GM19239 (cell line): ENCODE results near the gene MPP3.
"Not testable (repeated sequence)": the region's sequence is repeated elsewhere in the genome, so short reads cannot be mapped to it uniquely, and the experiment has no call there.

Experiments
- DNase-seq: peaks from one replicate; pipeline ENCODE4 v3.0.0; 2011; ENCODE audit warnings: low spot score; ENCODE audit not compliant: insufficient read length
- FAIRE-seq: peaks from 2 replicates; lab custom pipeline; 2011; peaks lifted over from hg19 to GRCh38; lab: Jason Lieb, UNC

The MPP3 gene, protein sequence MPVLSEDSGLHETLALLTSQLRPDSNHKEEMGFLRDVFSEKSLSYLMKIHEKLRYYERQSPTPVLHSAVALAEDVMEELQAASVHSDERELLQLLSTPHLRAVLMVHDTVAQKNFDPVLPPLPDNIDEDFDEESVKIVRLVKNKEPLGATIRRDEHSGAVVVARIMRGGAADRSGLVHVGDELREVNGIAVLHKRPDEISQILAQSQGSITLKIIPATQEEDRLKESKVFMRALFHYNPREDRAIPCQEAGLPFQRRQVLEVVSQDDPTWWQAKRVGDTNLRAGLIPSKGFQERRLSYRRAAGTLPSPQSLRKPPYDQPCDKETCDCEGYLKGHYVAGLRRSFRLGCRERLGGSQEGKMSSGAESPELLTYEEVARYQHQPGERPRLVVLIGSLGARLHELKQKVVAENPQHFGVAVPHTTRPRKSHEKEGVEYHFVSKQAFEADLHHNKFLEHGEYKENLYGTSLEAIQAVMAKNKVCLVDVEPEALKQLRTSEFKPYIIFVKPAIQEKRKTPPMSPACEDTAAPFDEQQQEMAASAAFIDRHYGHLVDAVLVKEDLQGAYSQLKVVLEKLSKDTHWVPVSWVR

DNA sequence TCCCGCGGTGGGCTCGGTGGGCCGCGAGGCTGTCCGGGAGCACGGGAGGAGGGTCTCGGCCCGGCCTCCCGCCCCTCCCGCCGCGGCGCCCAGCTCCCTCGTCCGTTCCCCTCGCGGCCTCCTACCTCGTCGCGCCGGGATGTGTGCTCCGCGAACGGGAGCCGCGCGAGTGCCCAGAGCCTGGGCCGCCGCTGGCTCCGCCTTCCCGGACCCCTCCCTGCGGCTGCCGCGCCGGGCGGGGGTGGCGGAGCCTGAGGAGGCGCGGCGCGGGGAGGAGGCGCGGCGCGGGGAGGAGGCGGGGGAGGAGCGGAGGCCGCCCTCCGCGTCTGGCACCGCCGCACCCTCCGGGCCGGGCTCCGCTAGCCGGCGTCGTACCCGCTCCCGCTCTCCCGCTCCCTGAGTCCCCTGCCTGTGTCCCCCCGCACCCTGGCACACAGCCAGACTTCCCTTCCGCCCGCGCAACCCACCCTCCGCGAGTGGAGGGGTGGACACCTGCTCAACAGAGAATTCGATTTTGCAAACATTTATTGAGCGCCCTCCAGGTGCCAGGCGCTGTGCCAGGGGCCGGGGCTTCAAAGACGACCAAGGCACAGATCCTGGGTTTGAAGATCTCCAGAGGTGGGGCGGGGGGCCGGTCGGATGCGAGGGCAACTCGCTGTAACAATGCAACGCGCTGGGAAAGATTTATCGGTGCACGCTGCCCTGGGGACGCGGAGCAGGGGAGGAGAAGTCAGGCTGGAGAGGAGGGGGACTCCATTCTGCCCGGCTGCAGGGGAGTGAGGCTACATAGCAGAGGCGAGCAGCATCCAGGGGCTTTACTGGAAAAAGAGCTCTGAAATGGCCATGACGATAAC, at the start of gene MPP3:
MPP3 (minus strand) TSS at position 171 of the 854 bp plus-strand sequence. CDS start 1,240 bp downstream, outside the sequence.
- no peak for DNase-seq
- no peak for FAIRE-seq

DNA sequence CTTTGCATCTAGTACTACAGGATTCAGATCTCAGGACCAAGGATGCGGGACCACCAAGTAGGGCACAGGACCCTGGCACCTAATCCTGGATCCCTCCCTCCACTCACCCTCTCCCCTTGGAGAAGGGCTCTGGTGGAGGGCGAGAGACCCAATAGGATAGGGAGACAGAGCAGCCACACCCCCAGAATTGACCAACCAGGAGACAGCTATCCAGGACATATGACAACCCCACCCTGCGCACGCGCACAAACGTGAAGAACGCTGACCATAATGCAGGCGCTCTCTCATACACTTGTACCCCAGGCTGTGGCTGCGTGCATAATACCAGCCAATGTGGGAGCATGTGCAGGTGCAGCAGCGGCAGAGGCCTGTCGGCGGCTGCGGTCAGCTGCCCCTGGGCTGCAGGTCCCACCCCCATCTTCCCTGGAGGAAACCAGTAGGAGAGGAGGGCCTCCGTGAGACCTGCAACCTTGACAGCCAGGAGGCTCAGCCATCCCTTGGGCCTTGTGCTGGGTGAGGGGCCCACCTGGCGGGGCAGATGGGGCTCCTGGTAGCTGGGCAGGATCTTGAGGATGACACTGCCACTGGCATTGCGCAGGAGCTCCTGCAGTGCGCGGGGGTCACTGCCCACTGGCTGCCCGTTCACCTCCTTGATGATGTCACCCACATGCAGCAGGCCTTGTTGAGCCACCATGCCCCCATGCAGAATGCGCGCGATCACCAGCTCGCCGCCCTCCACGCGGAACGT, 49.0 kb upstream of the MPP3 start:
- DNase-seq (no peak), FAIRE-seq (no peak)

DNA sequence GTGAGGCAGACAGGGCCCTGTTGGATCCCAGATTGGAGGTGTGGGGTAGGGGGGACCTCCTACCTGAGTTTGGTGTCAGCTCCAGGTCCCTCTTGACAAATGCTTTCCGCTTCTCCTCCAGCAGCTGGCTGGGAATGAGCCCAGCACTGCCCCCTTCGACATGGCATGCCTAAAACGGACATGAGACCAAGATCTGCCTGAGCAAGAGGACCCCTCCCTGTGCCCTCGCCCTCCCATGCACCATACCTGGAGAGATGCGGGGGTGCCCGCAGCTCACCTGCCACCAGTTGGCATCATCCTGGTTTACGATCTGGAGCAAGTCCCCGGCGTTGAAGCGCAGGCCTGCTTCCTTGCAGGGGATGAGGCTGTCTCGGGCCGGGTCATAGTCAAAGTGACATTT, 48.2 kb upstream of the MPP3 start:
- DNase-seq (no peak), FAIRE-seq (no peak)

DNA sequence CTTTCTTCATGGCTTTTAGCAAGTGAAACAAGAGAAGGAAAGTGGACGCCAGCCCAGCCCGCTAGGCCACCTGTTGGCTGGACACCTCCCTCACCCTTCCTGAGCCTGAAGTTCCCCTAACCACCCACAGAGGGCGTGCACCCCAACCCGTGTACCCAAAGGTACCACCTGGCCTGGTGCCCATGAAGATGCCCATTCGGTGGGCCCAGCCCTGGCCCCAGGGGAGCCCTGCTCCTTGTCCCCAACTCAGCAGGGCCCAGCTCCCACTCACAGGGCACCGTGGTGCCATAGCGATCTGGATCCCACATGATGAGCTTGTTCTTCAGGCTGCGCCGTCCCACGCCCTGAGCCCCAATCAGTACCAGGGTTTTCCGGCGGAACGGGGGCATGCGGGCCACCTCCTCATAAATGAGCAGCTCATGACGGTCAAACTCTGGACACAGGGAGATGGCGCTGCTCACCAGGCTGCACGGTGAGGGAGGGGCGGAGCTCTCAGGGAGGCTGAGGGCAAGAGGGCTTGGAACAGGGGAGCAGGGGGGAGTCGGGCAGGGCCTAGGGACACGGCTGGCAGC, 47.6 kb upstream of the MPP3 start:
- DNase-seq (peak; percentile 50), FAIRE-seq (no peak)

DNA sequence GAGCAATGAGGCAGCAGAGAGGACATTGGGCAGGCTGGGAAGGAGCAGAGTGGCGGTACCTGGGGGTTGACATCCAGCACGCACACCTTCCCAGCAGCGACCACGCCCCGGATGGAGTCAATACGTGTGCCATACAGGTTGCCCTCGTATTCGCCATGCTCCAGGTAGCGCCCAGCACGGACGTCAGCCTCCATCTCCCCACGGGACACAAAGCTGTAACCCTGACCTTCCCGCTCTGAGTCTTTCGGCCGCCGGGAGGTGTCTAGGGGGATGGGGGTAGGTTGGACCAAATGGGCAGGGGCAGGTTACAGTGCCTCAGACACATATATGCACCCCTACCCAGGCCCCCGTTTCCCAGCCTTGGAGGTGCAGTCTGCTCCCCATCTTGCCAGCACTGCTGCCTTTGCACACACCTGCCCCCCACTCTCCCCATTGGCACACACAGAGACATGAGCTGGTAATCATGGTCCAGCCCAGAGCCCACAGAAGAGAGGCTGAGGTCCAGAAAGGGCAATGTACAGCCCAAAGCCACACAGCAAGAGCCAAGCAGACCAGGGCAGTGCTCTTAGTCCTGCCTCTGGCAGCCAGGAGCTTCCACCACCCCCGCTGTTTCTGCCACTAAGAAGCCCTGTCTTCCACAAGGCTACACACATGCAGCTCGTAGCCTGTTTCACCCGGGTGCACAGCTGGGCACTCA, 46.9 kb upstream of the MPP3 start:
- no peak for DNase-seq
- no peak for FAIRE-seq

DNA sequence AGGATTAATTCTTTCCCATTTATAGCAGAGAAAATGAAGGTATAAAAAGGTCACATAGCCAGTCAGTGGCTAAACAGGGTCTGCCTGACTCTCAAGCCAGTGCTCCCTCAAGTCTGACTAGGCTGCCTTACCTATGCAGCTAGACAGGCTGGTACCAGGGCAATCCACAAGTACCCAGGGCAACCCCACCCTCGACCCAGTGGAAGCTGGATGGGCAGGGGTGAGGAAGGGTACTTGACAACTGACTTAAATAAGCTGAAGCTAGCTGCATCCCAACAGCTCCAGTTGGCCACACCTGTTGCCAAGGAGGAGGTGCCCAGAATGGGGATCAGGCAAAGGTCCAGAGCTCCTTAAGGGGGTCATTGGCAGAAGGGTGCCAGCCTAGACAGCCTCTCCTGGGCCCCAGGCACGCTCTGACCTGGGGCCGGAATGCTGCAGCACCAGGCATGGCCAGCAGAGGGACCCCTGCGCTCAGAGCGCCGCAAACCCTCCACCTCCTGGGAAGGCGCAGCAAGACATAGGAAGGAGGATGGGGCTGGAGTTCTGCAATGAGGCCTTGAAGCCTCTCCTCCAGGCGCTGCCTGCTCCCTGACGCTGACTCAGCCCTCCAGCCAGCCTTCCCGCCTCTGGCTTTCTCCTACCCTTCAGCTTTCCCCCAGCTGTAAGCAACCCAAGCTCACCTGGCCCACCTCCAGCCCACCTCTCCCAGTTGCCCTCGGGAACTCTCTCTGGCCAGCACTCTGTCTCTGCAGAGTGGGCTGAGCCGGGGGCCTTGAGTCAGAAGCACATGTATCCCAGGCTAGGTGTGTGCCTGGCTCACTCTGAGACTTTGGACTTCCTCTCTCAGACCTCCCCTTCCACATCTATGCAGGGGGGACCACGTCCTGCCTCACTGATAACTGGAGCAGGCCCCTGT, 45.6 kb upstream of the MPP3 start:
- peak; percentile 84 for FAIRE-seq
- peak; percentile 77 for DNase-seq

DNA sequence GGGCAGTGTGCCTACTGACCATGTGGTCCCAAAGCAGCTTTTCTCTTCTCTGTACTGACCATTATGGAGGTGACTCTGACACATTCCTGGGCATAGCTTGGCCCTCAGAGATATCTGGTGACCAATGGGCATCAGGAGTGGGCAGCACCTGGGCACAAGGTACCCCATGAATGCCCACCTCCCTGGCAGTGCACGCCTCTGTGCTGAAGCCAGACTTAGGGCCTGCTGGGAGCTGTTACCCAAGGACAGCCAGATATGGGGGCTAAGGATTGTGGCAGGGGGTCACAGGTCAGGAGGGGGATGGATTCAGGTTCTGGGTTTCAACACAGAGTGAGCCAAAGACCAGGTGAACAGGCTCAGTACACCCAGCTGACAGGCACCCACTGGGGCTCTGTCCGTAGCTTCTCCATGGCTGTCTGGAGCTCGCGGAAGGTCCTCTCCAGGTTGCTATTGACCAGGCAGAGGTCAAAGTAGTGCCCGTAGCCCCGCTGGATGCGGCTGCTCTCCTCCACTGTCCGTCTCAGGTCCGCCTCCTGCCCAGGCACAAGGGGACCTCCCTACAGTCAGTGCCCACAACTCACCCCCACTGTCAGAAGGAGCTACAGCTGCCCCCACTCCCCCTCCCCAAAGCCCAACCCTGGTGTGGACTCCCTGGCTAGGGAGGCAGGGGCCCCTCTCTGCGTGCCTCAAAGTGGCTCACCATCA, 44.7 kb upstream of the MPP3 start:
- DNase-seq (no peak), FAIRE-seq (no peak)

DNA sequence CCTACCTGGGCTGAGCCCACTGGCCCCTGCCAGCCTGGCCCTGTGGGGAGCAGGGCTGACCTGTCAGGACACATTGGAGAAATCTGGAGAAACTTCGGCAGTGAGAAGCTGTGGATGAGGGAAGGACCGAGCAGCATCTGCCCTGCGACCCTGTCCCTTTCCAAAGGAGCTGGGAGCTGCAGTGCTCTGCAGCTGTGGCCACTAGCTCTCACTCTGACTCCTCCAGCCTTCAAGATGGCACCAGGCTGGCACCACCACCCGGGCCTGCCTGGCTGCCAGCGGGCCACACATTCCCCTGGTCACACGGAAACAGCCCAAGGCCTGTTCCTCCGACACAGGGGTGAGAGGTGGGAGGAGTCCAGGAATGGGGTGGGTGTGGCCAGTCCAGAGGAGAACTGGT, 44.1 kb upstream of the MPP3 start:
- no peak for FAIRE-seq

DNA sequence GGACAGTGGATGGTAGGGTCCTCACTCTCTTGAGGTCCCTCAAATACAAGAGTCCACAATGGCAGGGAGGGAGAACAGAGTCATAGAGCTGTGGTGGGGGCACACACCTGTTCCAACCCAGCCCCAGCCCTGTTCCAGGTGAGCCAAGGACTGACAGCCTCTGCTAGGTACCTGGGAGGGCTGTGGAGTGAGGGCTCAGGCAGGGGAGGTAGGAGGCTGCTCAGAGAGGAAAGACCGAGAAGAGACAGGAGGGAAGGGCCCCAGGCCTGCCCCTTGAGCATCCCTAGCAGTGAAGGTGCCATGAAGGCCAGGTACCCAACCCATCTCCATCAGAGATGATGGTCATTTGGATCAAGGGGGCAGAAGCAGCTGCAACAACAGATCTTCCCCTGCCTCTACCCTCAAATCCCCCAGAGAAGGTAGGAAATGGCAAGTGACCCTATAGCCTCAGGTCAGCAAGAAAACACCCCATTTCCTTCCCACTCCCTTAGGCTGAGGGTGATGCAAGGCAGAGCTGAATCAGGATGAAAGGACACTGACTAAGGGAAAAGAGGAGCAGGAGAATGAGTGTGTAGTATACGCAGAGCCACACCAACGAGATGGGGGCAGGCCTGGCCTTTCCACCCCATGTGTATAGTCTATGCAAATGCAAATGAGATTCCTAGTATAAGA, 42.7 kb upstream of the MPP3 start:
- FAIRE-seq (no peak), DNase-seq (no peak)

More for the DNA sequence above, 44.1 kb upstream of the MPP3 start:
- DNase-seq, result no peak

DNA sequence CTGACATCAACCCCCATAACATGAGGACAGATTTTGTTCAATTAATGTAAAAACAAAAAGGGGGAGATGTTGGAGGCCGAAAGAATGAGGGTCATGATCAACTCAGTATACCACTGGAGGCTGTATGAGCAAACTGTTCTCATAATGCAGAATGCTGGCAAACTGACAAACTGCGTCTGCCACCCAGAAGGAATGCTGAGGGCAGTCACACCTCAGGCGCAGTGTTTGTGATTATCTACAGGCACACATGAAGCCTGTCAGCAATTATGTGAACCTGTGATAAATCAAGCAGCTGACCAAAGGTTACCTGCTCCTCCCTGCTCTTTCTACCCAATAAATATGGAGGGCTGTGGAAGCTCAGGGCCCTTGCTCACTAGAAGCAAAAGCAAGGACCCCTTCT, 41.3 kb upstream of the MPP3 start:
- DNase-seq (no peak), FAIRE-seq (no peak)

DNA sequence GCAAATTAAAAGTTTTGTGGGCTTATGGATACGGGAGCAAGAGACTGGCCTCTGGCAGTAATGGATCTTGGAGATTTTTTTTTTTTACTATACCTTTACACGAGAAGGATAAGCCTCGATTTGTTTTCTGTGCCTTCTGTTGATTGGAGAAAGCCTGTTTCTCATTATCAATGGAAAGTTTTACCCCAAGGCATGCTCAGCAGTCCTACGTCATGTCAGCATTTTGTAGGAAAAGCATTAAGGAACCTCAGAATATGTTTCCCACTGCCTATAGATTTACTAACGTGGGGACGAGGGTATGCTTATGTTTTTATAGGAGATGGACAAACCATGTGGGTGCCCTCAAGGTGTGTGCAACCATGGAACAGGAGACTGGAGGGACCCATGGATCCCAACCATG, 40.9 kb upstream of the MPP3 start:
- FAIRE-seq (no peak), DNase-seq (no peak)

DNA sequence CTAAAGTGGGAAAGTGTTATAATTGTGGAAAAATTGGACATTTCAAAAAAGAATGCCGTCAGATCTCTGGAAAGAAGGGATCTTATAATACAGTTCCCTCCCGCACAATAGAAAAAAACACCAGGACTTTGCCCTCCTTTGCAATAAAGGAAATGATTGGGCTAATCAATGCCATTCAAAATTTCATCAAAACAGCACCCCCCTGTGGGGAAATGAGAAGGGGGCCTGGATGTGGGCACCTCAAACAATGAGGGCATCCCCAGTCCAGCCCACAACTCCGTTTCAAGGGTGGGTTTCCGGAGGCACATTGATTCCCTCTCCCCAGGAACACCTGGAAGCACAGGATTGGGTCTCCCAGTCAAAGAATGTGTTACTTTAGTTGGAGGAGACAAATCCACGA, 40.1 kb upstream of the MPP3 start:
- FAIRE-seq (no peak), DNase-seq (no peak)

DNA sequence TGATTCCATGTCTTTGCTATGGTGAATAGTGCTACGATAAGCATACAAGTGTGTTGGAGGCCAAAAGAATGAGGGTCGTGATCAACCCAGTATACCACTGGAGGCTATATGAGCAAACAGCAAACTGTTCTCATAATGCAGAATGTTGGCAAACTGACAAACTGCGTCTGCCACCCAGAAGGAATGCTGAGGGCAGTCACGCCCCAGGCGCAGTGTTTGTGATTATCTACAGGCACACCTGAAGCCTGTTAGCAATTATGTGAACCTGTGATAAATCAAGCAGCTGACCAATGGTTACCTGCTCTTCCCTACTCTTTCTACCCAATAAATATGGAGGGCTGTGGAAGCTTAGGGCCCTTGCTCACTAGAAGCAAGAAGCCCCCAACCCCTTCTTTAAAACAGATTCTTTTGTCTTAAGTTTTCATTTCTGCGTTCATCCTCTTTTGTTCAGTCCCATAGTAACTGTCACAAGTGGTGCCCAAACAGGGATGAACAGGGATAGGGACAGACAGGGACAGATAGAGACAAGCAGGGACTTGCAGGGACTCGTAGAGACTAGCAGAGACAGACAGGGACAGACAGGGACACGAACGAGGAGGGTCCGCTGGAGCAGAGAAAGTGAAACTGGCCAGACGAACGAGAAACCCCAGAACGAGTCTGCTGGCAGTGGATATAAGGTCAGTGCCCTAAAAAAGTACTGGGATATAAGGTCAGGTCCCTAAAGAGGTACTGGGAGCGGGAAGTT, 39.2 kb upstream of the MPP3 start:
- no peak for FAIRE-seq

DNA sequence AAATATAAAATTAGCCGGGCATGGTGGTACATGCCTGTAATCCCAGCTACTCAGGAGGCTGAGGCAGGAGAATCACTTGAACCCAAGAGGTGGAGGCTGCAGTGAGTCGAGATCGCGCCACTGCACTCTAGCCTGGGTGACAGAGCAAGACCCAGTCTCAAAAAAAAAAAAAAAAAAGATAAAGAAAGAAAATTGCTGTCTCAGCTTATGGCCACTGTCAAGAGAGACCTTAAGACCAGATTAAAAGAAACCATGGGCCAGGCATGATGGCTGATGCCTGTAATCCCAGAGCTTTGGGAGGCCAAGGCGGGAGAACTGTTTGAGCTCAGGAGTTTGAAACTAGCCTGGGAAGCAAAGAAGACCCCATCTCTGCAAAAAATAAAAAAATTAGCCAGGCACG, 36.1 kb upstream of the MPP3 start:
- DNase-seq, FAIRE-seq: not testable (repeated sequence)

More for the DNA sequence above, 39.2 kb upstream of the MPP3 start:
- no peak for DNase-seq

DNA sequence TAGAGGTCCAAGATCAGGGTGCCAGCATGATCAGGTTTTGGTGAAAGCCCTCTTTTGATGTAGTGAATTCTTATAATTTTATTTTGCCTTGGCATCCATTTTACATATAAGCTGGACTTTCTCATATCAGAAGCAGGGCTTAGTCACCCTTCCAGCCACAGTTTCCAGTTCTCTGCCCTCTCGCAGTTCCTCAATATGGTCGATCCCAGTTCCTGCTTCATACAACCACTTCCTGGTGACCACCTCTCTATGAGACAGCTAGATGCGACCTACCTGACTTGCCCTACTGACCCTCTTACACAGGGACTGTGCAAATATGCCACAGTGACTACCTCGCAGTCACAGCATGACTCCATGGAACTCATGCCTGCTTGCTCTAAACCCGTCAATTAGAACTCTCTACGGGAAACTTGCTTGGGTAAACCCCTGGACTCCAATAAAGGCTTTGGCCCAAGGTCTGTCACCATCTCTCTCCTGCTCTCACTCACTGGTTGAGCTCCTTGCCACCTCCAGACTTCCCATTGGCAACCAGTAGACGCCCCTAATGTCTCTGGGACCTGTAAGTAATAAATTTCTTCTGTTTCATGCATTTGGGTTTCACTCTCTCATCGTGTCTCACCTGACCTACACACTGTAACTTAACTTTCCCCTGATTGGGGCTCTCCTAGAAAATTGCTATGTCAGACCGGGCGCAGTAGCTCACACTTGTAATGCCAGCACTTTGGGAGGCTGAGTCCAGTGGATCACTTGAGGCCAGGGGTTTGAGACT, 35.5 kb upstream of the MPP3 start:
- FAIRE-seq, result no peak

More for the DNA sequence above, 35.5 kb upstream of the MPP3 start:
- no peak for DNase-seq
